Stimulated activated CD4-positive, alpha-beta T cell treated with anti-CD3 and anti-CD28 coated beads, Interleukin-2, amount 100 ng/mL, for 24 hours (primary cell): Measurements from ENCODE around the gene DENND2A.
A peak's percentile ranks its signal among the peaks of the same experiment; 100 is the strongest.
"Not testable (repeated sequence)": the region's sequence is repeated elsewhere in the genome, so short reads cannot be mapped to it uniquely, and the experiment has no call there.

ENCODE experiments used
- DNase-seq, 2 donors: peaks; one replicate each; pipeline ENCODE4 v3.0.0-alpha.2; 2020

DENND2A gene

GRCh38 chr7:140541513-140542227, 98.9 kb downstream of the DENND2A start:
- DNase-seq: no peak

- DNase-seq: no peak
Measured at GRCh38 chr7:140541176-140541512, 99.5 kb downstream of the DENND2A start.

DNA sequence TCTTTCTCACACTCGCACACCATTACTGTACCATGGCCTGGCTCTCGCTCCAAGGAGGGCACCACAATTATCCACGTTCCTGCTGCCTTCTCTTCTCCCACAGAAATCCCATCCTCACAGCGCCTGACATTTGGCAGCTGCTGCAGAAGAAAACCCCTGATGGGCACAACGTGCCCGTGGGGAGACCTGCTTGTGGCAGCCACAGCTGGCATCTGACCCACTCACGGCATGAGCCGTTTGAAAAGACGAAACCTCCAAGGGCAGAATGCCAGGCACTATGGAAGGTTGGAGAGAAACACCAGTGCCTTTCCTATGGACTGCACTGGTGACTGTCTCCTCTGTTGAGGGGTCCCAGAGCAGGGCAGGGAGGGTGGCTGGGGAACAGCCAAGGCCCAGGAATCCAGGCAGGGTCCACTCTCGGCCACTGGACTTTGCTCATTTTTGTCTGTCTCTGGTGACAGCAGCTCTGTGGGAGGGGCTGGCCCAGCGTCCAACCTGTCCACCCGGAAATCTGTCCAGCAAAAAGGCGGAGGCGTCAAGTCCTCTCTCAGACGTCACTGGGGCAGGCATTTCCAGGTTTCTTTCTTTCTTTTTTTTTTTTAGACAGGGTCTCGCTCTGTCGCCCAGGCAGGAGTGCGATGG, 100.4 kb downstream of the DENND2A start:
- DNase-seq: no peak

DNA sequence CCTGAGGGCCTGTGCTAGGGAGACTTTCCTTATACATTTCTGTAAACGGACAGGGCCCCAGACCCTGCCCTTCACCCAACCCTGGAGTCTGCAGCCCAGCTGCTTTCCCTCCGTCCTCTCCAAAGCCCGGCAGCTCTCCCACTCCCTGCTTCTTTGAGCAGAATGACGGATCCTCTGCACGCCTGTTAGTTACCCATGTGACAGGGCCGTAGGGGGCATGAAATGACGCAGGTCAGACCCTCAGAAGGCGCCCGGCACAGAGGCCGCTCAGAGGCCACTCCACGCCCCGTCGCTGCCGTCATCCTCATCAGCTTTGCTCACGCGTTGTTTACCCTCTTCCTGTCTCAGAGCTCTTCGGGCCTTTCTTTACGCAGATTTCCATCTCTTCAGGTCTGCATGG, 101.2 kb downstream of the DENND2A start:
- DNase-seq: no peak

DNA sequence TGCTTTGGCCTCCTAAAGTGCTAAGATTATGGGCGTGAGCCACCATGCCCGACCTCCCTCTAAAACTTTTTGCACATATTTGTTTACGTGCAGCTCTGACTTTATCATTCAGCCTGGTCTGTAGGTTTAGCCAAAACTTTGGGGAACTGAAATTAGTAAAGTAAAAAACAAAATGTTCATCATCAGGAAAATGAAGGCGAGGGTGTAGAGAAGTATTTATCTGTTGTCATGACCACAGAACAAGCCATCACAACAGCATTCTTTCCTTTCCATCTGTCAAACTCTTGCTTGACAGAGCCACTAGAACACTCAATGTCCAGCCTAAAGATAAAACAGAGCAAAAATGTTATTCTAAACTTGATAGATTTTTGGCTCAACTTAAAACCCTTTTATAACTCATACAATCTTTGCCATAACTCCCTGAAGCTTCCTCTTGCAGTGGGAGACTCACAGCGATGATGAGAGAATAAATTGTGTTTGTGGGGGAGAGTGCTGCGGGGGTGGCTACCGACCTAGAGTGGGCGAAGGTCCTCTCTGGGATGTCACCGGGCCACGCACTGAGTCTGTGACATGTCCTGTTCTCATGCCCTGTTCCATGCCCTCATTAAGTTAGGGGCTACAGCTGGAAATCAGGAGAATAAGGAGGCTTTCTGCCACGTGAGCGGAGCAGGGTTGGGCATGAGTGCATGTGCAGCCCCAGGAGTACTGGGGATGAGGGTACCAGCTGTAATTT, 102.7 kb downstream of the DENND2A start:
- no peak for DNase-seq

DNA sequence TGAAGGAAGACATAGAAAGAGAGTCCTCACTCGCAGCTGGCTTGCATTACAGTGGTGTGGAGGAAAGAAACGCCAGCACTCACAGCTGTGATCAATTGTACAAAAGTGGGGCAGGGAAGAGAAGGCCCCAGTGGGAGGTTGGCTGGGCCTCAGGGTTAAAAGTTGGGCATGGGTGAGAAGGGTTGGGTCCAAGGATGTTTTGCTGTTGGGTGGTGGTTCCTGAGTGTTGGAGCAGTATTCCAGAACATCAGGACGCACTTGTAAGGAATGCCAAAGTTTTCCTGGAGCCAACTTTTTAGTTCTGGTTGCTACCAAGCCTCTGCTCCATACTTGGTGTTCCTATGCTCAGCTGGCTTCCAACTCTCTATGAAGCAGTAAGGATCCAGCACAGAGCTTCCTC, 105.9 kb downstream of the DENND2A start:
- DNase-seq: no peak

- no peak for DNase-seq
Measured at GRCh38 chr7:140533394-140533872, 107.2 kb downstream of the DENND2A start.

DNA sequence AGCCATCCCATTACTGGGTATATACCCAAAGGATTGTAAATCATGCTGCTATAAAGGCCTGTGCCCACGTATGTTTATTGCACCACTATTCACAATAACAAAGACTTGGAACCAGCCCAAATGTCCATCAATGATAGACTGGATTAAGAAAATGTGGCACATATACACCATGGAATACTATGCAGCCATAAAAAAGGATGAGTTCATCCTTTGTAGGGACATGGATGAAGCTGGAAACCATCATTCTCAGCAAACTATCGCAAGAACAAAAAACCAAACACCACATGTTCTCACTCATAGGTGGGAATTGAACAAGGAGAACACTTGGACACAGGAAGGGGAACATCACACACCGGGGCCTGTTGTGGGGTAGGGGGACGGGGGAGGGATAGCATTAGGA, 111.2 kb downstream of the DENND2A start:
- DNase-seq: not testable (repeated sequence)

GRCh38 chr7:140526787-140527664, 113.6 kb downstream of the DENND2A start:
- DNase-seq: no peak

DNA sequence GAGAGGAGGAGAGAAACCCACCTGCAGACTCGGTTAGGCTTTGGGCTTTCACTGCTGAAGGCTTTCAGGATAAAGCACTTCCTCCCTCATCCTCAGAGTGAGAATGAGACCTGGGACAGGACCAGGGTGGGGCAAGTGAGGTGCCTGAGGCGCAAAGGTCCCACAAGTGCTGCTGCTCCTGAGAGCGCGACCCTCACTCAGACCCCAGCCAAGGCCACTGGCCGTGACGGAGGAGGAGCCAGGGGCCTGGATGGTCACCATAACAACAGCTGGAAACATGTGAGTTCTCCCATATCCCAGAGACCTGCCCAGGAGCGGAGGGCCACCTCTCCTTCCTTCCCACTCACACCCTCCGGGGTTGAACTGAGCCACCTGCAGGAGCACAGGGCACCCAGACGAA, 114.4 kb downstream of the DENND2A start:
- no peak for DNase-seq

DNA sequence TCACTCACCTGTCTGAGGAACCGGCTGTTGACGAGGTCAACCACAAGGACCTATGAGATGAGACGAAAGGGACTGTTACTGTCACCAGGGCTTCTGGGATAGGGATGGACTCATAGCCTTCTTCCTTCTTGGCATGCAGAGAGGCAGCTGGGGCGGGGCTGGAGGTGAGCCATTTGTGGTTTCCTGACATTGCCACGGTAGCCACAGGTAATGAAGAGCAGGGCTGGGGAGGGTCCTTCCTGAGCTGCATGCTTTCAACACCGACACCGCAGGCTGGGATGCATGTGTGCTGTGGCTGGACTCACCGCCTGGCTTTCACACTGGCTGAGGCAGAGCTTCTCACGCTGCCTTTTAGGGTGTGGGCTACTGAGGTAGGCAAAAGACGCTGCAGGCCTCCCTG, 114.9 kb downstream of the DENND2A start:
- DNase-seq: peak in 1 of 2 donors; percentile 44

DNA sequence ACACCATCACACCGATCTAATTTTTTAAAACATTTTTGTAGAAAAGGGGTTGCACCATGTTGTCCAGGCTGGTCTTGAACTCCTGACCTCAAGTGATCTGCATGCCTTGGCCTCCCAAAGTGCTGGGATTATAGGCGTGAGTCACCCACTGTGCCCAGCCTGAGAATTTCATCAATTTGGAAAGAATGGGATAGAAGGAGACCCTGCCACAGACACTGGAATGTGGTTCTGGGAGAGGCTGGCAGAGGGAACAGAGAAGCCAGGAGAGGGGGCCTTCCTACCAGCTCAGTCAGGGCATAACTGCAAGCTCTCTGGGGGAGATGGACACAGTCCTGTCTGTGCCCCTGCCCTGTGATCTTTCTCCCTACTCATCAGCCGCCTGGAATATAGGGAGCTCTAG, 119.2 kb downstream of the DENND2A start:
- DNase-seq: no peak

- no peak for DNase-seq
Measured at GRCh38 chr7:140519007-140519399, 121.6 kb downstream of the DENND2A start.

DNA sequence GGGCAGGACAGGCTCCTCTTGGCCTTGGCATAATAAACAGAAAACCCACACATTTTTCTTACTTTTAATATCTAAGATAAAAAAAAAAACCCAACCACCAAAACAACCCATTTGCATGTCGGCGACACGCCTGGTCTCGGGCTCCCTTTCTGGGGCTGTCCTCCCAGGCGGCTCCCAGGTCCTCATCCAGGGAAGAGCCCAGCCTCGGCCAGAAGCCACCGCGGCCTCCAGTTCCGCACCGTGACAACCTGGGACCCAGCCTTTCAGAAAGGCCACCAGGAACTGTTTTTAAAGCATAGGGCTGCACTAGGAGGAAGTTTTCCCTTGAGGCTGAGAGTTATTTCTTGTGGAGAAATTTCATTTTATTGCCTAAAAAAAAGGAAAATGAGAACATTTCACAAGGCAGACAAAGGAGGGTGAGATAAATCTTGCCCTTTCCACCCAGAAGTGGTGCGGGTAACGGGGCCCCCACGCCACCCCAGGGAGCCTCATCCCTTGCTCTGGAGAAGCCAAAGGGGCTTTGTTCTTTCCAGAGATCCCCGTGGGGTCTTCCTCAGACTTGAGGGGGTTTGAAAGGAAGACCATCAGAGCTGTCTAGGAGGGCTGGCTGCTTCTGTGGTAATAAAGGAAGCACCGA, 122.1 kb downstream of the DENND2A start:
- DNase-seq: no peak

GRCh38 chr7:140517546-140518369, 122.9 kb downstream of the DENND2A start:
- DNase-seq: peak; percentile 75 to 85

DNA sequence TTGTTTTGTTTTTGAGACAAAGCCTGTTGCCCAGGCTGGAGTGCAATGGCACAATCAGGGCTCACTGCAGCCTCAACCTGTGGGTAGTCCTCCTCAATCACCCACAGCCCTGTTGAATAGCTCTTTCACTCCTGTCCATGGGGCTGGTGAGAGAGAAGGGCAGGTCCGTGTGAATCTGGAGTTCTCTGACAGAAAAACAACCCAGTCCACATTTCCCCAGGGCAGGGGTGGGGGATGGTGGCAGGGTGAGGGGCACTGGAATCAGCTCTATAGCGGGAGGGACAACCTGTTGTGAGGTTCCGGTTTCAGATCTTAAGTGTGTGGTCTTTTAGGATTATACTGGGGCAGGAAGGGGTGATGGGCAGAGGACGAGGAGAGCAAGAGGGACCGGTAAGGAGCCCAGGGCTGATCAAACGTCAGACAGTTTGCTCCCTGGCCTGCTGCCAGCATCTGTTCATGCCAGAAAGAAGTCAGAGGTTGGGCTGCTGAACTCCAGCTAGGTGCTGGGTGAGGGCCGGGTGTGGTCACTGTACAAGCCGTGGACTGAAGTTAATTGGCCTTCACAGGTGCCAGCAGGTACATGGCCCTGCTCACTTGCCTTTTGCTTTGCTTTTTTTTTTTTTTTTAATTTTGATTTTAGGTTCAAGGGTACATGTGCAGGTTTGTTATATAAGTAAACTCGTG, 128.2 kb downstream of the DENND2A start:
- no peak for DNase-seq

DNA sequence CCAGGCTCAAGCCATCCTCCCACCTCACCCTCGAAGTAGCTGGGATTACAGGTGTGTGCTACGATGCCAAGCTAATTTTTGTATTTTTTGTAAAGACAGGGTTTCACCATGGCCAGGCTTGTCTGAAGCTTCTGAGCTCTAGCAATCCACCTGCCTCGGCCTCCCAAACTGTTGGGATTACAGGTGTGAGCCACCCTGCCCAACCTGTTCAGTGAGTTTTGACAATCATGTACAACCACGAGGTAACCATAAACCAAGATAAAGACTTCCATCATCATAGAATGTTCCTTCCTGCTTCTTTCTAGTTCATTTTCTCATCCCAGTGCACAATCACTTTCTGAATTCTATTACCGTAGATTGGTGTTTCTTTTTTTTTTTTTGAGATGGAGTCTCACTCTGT, 130.8 kb downstream of the DENND2A start:
- DNase-seq: no peak

- not testable (repeated sequence) for DNase-seq
Measured at GRCh38 chr7:140507556-140507955, 133.1 kb downstream of the DENND2A start.

DNA sequence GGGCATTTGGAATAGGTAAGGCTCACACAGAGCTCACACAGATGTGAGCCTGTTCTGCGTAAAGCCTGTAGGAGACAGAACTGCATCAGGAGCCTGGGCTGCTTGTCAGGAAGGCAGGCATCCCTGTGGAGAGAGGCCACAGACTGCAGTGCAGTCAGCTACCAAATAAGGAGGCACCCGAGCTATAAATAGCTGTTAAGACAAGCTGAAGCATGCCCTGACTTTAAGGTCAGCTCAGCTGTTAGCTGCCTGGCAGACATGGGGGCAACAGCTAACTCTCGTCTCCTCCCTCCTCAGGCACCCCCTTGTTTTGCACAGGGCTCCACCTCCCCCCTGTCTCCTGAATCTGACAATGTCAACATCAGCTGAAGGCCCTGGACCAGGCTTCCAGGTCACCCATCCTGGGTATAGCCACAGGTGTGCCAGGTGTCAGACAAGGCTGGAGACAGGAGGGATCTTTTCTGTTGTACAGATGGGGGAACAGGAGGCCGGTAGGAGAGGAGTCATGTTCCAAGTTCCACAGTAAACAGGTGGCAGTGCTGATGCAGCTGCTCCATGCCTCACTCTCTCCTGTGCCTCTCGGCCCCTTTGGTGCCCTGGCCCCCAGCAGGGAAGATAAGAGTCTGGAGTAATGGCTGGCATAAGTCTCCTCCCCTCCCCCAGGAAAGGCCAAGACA, 133.7 kb downstream of the DENND2A start:
- no peak for DNase-seq

- no peak for DNase-seq
Measured at GRCh38 chr7:140501966-140502365, 138.6 kb downstream of the DENND2A start.
